K562 (cell line): ENCODE data around the gene WDR90. TPM values are rescaled to one million over a fixed set of nuclear protein-coding genes. Genes with fewer than 3 reads are reported as not detected.

Experiments used
- BRF1 ChIP-seq: IDR thresholded peaks from 3 replicates; pipeline ENCODE4 v1.6.1; 2011; ENCODE audit warnings: borderline replicate concordance, mild to moderate bottlenecking; ENCODE audit not compliant: insufficient read length; ENCODE audit errors: extremely low read depth
- CCNT2 ChIP-seq: IDR thresholded peaks from 2 replicates; pipeline ENCODE4 v1.6.1; 2011; ENCODE audit warnings: borderline replicate concordance, low read depth, mild to moderate bottlenecking, moderate library complexity, mixed read lengths, low read length; ENCODE audit not compliant: insufficient read length; ENCODE audit errors: extremely low read depth
- HDAC1 ChIP-seq, 2 experiments: fragments of 450-650 bp; IDR thresholded peaks; 2 replicates each; pipeline ENCODE4 v1.6.1; 2016 to 2017; ENCODE audit warnings: inconsistent platforms in 1 of 2, mild to moderate bottlenecking in 1 of 2, moderate library complexity in 1 of 2
- MNT ChIP-seq, 2 experiments: fragments of 450-650 bp; conservative IDR thresholded peaks; 2 replicates each; pipeline ENCODE4 v1.6.1; 2017; ENCODE audit warnings: mild to moderate bottlenecking in 2 of 2, moderate library complexity in 2 of 2
- MTF1 ChIP-seq: fragments of 250-450 bp; sonication (Bioruptor Pico); IDR thresholded peaks from 2 replicates; pipeline ENCODE4 v1.9.0; 2021; ENCODE audit warnings: moderate library complexity, mild to moderate bottlenecking, inconsistent platforms, borderline replicate concordance
- PCBP1 ChIP-seq: fragments of 200-400 bp; formaldehyde crosslinking; IDR thresholded peaks from 2 replicates; pipeline ENCODE4 v1.6.1; 2018; ENCODE audit warnings: mild to moderate bottlenecking, low read depth, low read length; ENCODE audit not compliant: poor library complexity, severe bottlenecking
- POLR2A ChIP-seq: fragments of 450-650 bp; conservative IDR thresholded peaks from 2 replicates; pipeline ENCODE4 v1.6.1; 2016
- POLR2AphosphoS2 ChIP-seq: IDR thresholded peaks from 2 replicates; pipeline ENCODE4 v1.6.1; 2012; ENCODE audit warnings: low read length, improper control_type of control experiment
- YY1 ChIP-seq, 3 experiments: IDR thresholded peaks; 2 replicates each; pipeline ENCODE4 v1.6.1; 2011; ENCODE audit warnings: low read length in 2 of 3, mild to moderate bottlenecking in 2 of 3, moderate library complexity in 2 of 3, borderline replicate concordance in 1 of 3, control low read depth in 1 of 3, low read depth in 1 of 3; ENCODE audit not compliant: insufficient read depth in 3 of 3, insufficient replicate concordance in 2 of 3, control insufficient read depth in 1 of 3, insufficient read length in 1 of 3; ENCODE audit errors: extremely low read depth in 1 of 3
- ZBTB8A ChIP-seq: fragments of 450-650 bp; IDR thresholded peaks from 2 replicates; pipeline ENCODE4 v1.6.1; 2018; ENCODE audit warnings: mild to moderate bottlenecking, moderate library complexity; ENCODE audit not compliant: partially characterized antibody
- polyA plus RNA-seq, 8 experiments: library from polyadenylated mRNA; depleted of rRNA in 4 of 8; stranded (reverse) in 5 of 8; unstranded in 3 of 8; fragments of >200 nt; fragmentation: Nextera tagmentation in 2 of 8; fragmentation: Illumina TruSeq in 1 of 8; extraction: Ambion mirVana in 2 of 8; extraction: Trizol in 1 of 8; gene quantifications; 2 replicates each; pipeline versions ENCODE4 v1.2.1 to v1.2.3, GENCODE V29; 2011 to 2014; ENCODE audit warnings: inconsistent platforms in 1 of 8, missing spikeins in 1 of 8
- total RNA-seq, 7 experiments: library from RNA; depleted of rRNA in 6 of 7; stranded (reverse); fragments of >200 nt in 6 of 7; fragmentation: Illumina TruSeq in 2 of 7; extraction: Trizol in 2 of 7; gene quantifications; 2 replicates each; pipeline versions ENCODE4 v1.2.1 to v1.2.3, GENCODE V29; 2011 to 2021; ENCODE audit warnings: low replicate concordance in 1 of 7
- TF ChIP-seq, protein P1 (sequence below): fragments of 450-650 bp; IDR thresholded peaks from 2 replicates; pipeline ENCODE4 v1.6.1; 2018; ENCODE audit not compliant: partially characterized antibody
- TF ChIP-seq, protein P2 (sequence below): IDR thresholded peaks from 2 replicates; pipeline ENCODE4 v1.6.1; 2012; ENCODE audit warnings: low read depth, low read length, improper control_type of control experiment, borderline replicate concordance
- TF ChIP-seq, protein P3 (sequence below), 2 experiments: IDR thresholded peaks; 2 replicates each; pipeline ENCODE4 v1.6.1; 2011; ENCODE audit warnings: borderline replicate concordance in 1 of 2, control low read depth in 1 of 2, low read depth in 1 of 2, low read length in 1 of 2, mild to moderate bottlenecking in 1 of 2, mixed read lengths in 1 of 2, moderate library complexity in 1 of 2; ENCODE audit not compliant: insufficient read depth in 1 of 2, insufficient read length in 1 of 2, poor library complexity in 1 of 2, severe bottlenecking in 1 of 2; ENCODE audit errors: extremely low read depth in 1 of 2

The WDR90 gene
- total and polyA plus RNA-seq, 9 of the 15 experiments (the other 6 are each of a cell fraction or from before 2014, with no cell fraction given) = 0.44 to 12.6 (median 3.3) TPM

DNA sequence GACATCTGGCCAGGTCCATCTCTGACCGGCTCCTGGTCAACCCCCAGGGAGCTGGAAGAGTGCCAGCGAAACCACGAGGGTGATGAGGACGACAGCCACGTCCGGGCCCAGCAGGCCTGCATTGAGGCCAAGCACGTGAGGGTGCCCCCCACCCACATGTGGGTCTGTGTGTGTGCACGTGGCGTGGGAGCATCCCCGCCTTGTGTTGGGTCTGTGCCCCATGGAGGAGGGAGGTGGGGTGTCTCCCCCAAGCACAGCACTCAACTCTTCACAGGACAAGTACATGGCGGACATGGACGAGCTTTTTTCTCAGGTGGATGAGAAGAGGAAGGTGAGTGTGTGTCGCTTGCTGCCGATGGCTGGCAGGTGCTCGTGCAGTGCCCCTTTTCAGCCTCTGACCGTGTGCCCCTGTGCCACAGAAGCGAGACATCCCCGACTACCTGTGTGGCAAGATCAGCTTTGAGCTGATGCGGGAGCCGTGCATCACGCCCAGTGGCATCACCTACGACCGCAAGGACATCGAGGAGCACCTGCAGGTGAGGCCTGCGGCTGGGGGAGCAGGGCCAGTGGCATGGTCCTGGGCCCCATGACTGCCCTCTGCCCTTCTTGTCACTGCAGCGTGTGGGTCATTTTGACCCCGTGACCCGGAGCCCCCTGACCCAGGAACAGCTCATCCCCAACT, 32.7 kb downstream of the WDR90 start (continued):
- TF ChIP-seq, protein P1, sequence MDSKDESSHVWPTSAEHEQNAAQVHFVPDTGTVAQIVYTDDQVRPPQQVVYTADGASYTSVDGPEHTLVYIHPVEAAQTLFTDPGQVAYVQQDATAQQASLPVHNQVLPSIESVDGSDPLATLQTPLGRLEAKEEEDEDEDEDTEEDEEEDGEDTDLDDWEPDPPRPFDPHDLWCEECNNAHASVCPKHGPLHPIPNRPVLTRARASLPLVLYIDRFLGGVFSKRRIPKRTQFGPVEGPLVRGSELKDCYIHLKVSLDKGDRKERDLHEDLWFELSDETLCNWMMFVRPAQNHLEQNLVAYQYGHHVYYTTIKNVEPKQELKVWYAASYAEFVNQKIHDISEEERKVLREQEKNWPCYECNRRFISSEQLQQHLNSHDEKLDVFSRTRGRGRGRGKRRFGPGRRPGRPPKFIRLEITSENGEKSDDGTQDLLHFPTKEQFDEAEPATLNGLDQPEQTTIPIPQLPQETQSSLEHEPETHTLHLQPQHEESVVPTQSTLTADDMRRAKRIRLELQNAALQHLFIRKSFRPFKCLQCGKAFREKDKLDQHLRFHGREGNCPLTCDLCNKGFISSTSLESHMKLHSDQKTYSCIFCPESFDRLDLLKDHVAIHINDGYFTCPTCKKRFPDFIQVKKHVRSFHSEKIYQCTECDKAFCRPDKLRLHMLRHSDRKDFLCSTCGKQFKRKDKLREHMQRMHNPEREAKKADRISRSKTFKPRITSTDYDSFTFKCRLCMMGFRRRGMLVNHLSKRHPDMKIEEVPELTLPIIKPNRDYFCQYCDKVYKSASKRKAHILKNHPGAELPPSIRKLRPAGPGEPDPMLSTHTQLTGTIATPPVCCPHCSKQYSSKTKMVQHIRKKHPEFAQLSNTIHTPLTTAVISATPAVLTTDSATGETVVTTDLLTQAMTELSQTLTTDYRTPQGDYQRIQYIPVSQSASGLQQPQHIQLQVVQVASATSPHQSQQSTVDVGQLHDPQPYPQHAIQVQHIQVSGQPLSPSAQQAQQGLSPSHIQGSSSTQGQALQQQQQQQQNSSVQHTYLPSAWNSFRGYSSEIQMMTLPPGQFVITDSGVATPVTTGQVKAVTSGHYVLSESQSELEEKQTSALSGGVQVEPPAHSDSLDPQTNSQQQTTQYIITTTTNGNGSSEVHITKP = peak; percentile 55
- TF ChIP-seq, protein P2, sequence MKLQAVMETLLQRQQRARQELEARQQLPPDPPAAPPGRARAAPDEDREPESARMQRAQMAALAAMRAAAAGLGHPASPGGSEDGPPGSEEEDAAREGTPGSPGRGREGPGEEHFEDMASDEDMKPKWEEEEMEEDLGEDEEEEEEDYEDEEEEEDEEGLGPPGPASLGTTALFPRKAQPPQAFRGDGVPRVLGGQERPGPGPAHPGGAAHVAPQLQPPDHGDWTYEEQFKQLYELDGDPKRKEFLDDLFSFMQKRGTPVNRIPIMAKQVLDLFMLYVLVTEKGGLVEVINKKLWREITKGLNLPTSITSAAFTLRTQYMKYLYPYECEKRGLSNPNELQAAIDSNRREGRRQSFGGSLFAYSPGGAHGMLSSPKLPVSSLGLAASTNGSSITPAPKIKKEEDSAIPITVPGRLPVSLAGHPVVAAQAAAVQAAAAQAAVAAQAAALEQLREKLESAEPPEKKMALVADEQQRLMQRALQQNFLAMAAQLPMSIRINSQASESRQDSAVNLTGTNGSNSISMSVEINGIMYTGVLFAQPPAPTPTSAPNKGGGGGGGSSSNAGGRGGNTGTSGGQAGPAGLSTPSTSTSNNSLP = no peak
- TF ChIP-seq BRF1 = no peak
- peak; percentile 91 to 94 for TF ChIP-seq MNT (conservative IDR thresholded peaks at IDR 0.05)
- no peak for TF ChIP-seq POLR2AphosphoS2
- TF ChIP-seq HDAC1 (IDR thresholded peaks at IDR 0.05) = peak in 1 of 2 experiments; percentile 80; a peak in 2 of 4 replicates
- TF ChIP-seq, protein P3, sequence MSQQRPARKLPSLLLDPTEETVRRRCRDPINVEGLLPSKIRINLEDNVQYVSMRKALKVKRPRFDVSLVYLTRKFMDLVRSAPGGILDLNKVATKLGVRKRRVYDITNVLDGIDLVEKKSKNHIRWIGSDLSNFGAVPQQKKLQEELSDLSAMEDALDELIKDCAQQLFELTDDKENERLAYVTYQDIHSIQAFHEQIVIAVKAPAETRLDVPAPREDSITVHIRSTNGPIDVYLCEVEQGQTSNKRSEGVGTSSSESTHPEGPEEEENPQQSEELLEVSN (IDR thresholded peaks at IDR 0.05; ENCODE audit: borderline replicate concordance in 1 of 2, extremely low read depth in 1 of 2, insufficient read depth in 1 of 2, insufficient read length in 1 of 2, low read depth in 1 of 2, low read length in 1 of 2, poor library complexity in 1 of 2, severe bottlenecking in 1 of 2) = peak; percentile 88 to 93
- no peak for TF ChIP-seq ZBTB8A
- peak; percentile 19; the same call in 1 of the 2 replicates for TF ChIP-seq POLR2A
- TF ChIP-seq MTF1 (CRISPR knock-in tag) = no peak
- no peak for TF ChIP-seq PCBP1
- TF ChIP-seq CCNT2 = peak; percentile 19
- peak in 1 of 3 experiments; percentile 5 for TF ChIP-seq YY1 (IDR thresholded peaks at IDR 0.05; ENCODE audit: borderline replicate concordance in 1 of 3, control insufficient read depth in 1 of 3, extremely low read depth in 1 of 3, insufficient read depth in 3 of 3, insufficient read length in 1 of 3, insufficient replicate concordance in 2 of 3, low read depth in 1 of 3, low read length in 2 of 3)
